A172 (cell line): ENCODE data around the gene FRMD4A. TPM values are rescaled to one million over a fixed set of nuclear protein-coding genes. Genes with fewer than 3 reads are reported as not detected.
A peak's percentile ranks its signal among the peaks of the same experiment; 100 is the strongest.
"Not testable (repeated sequence)": the region's sequence is repeated elsewhere in the genome, so short reads cannot be mapped to it uniquely, and the experiment has no call there.

Experiments
- DNase-seq: peaks from one replicate; pipeline ENCODE4 v3.0.0-alpha.2; 2015; ENCODE audit warnings: low spot score
- total RNA-seq: library from RNA; depleted of rRNA; stranded (reverse); fragments of >200 nt; shearing (Covaris generic); gene quantifications from 2 replicates; pipeline ENCODE4 v1.2.3, GENCODE V29; 2014

Gene FRMD4A
- total RNA-seq, 1 experiment from 2014 or later: 24.1 TPM

- no peak for DNase-seq
Observed at GRCh38 chr10:14241196-14241595, 89.5 kb downstream of the FRMD4A start.

GRCh38 chr10:14240253-14241189 is 90.2 kb downstream of the FRMD4A start:
- DNase-seq: no peak

GRCh38 chr10:14238659-14239058 is 92.1 kb downstream of the FRMD4A start:
- not testable (repeated sequence) for DNase-seq

GRCh38 chr10:14236341-14236740 is 94.4 kb downstream of the FRMD4A start:
- no peak for DNase-seq

- no peak for DNase-seq
Observed at GRCh38 chr10:14235566-14236195, 95.0 kb downstream of the FRMD4A start.

- DNase-seq: no peak
Observed at GRCh38 chr10:14233566-14233965, 97.2 kb downstream of the FRMD4A start.

- DNase-seq: not testable (repeated sequence)
Observed at GRCh38 chr10:14228798-14229197, 101.9 kb downstream of the FRMD4A start.

- no peak for DNase-seq
Observed at GRCh38 chr10:14225379-14225778, 105.3 kb downstream of the FRMD4A start.

GRCh38 chr10:14220026-14220425 is 110.7 kb downstream of the FRMD4A start:
- DNase-seq: peak; percentile 68

GRCh38 chr10:14219411-14219810 is 111.3 kb downstream of the FRMD4A start:
- DNase-seq: no peak

- DNase-seq: no peak
Observed at GRCh38 chr10:14215641-14216040, 115.1 kb downstream of the FRMD4A start.

GRCh38 chr10:14213703-14214102 is 117.0 kb downstream of the FRMD4A start:
- not testable (repeated sequence) for DNase-seq

- no peak for DNase-seq
Observed at GRCh38 chr10:14211610-14212009, 119.1 kb downstream of the FRMD4A start.

- DNase-seq: no peak
Observed at GRCh38 chr10:14208231-14208630, 122.5 kb downstream of the FRMD4A start.

GRCh38 chr10:14205233-14205632 is 125.5 kb downstream of the FRMD4A start:
- DNase-seq: no peak

GRCh38 chr10:14200698-14201544 is 129.8 kb downstream of the FRMD4A start:
- peak; percentile 30 for DNase-seq

- DNase-seq: not testable (repeated sequence)
Observed at GRCh38 chr10:14199098-14199497, 131.6 kb downstream of the FRMD4A start.

- no peak for DNase-seq
Observed at GRCh38 chr10:14198078-14198477, 132.6 kb downstream of the FRMD4A start.

- DNase-seq: no peak
Observed at GRCh38 chr10:14196113-14196512, 134.6 kb downstream of the FRMD4A start.

- no peak for DNase-seq
Observed at GRCh38 chr10:14195433-14195832, 135.3 kb downstream of the FRMD4A start.

GRCh38 chr10:14192746-14193145 is 138.0 kb downstream of the FRMD4A start:
- no peak for DNase-seq

- DNase-seq: no peak
Observed at GRCh38 chr10:14191871-14192270, 138.9 kb downstream of the FRMD4A start.
